ENCODE results near the gene SEMA4D. TPM values are rescaled to one million over a fixed set of nuclear protein-coding genes. Genes with fewer than 3 reads are reported as not detected.

The SEMA4D gene
- total RNA-seq, 4 donors from 2014 or later = 13.4 to 27.3 (median 24.8) TPM

DNA sequence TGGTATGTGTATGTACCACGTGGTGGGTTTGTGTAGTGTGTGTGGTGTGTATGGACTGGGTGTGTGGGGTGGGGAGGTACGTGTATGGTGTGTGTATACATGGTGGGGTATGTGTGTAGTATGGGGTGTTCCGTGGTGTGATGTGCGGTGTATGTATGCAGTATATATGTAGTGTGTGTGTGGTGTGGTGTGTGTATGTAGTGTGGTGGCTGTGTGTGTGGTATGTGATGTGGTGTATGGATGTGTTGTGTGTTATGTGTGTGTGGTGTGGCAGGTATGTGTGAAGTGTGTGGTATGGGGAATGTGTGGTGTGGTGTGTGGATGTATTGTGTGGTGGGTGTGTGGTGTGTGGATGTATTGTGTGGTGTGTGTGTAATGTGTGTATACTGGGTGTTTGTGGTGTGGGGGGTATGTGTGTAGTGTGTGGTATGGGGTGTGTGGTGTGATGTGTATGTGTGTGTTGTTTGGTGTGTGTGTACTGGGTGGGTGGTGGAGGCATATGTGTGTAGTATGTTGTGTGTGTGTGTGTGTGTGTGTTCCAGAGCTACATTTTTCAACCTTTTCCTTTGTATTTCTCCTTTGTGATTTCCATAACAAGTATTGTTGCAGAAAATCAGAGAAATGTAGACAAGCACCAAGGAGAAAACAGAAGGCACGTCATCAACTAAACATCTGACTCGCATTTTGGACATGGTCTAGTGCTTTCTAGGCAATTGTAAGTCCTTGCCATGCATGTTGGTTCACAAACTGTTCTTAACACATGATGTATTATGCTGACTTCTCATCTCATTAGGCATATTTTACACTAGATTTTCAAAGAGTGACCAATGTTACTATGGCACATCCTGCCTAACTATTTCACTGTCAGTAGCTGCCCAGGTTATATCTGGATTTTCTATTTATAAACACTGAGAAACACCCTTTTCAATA, 13.2 kb downstream of the SEMA4D start:
- WGBS, 2 donors = 82 to 86% methylated on average over 6 of the region's 6 CpGs
- peaks cover 0 to 29% (median 16%) of the 10 kb centered on the region in 4 donors for H3K4me1 ChIP-seq
- peak overlapping the region in 2 of 4 donors; percentile 40 to 50 for H3K27ac ChIP-seq
- TF ChIP-seq EP300 (IDR thresholded peaks at IDR 0.05) (no peak), POLR2A (IDR thresholded peaks at IDR 0.05) (no peak)
- TF ChIP-seq, protein P1, sequence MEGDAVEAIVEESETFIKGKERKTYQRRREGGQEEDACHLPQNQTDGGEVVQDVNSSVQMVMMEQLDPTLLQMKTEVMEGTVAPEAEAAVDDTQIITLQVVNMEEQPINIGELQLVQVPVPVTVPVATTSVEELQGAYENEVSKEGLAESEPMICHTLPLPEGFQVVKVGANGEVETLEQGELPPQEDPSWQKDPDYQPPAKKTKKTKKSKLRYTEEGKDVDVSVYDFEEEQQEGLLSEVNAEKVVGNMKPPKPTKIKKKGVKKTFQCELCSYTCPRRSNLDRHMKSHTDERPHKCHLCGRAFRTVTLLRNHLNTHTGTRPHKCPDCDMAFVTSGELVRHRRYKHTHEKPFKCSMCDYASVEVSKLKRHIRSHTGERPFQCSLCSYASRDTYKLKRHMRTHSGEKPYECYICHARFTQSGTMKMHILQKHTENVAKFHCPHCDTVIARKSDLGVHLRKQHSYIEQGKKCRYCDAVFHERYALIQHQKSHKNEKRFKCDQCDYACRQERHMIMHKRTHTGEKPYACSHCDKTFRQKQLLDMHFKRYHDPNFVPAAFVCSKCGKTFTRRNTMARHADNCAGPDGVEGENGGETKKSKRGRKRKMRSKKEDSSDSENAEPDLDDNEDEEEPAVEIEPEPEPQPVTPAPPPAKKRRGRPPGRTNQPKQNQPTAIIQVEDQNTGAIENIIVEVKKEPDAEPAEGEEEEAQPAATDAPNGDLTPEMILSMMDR (IDR thresholded peaks at IDR 0.05) = no peak
- DNase-seq (ENCODE audit: low spot score in 2 of 2) = no peak
- no peaks in the 10 kb centered on the region for H3K36me3 ChIP-seq
- H3K9me3 ChIP-seq = no peaks in the 10 kb centered on the region
- H3K4me3 ChIP-seq = peak overlapping the region in 1 of 4 donors; percentile 37
- no peaks in the 10 kb centered on the region for H3K27me3 ChIP-seq

DNA sequence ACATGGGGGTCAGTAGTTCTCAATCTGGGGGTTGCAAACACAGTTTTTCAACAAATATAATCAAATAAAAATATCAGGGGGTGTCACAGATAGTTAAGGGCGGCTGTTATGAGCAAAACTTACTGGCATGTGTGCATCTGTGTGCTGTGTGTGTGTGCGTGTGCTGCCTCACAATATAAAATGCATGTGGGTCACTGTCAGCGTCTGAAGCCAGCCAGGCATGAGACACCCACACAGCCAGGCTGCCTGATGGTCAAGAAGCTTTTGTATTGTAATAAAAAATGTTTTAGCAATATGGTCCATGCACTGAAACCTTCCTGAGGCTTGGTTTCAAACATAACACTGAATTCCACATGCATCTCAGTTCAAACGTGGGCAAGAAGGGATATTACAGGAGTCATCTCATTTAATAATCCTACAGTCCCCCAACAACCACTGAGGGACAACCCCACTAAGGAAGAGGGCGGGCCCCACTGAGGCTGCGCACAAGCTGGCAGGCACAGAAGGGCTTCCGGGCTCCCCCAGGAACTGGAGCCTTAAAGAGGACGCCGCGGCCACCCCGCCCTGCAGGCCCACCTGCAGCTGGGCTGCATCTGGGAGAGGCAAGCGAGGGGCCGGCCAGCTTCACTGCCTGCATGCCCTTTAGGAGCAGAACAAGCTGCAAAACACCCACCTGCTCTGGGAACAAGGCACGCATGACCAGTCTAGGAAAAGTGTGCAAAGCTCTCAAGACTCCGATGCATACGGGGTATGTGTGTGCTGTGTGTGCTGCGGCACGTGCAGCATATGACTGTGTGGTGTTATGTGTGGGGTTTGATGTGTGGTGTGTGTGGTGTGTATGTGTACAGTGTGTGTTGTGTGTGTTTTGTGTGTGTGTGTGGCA, 14.1 kb downstream of the SEMA4D start:
- peaks cover 0 to 4% (median 0%) of the 10 kb centered on the region in 4 donors for H3K9me3 ChIP-seq
- H3K4me1 ChIP-seq = peaks cover 0 to 29% (median 16%) of the 10 kb centered on the region in 4 donors
- no peaks in the 10 kb centered on the region for H3K27me3 ChIP-seq
- DNase-seq (ENCODE audit: low spot score in 2 of 2) = no peak
- WGBS, 2 donors = 41 to 45% methylated on average over 12 to 18 of the region's 18 CpGs
- TF ChIP-seq POLR2A (IDR thresholded peaks at IDR 0.05) = no peak
- TF ChIP-seq EP300 (IDR thresholded peaks at IDR 0.05) = no peak
- TF ChIP-seq, protein P1 (IDR thresholded peaks at IDR 0.05) = no peak
- H3K36me3 ChIP-seq = peaks cover 0 to 7% (median 0%) of the 10 kb centered on the region in 3 donors
- peak overlapping the region in 3 of 4 donors; percentile 40 to 56 (median 50) for H3K27ac ChIP-seq
- H3K4me3 ChIP-seq = peak overlapping the region in 1 of 4 donors; percentile 37

- no peak for TF ChIP-seq POLR2A (IDR thresholded peaks at IDR 0.05)
- TF ChIP-seq, protein P1 (IDR thresholded peaks at IDR 0.05) = no peak
- no peak for TF ChIP-seq EP300 (IDR thresholded peaks at IDR 0.05)
- Histone ChIP-seq H3K36me3 (peaks cover 0 to 11% (median 0%) of the 10 kb centered on the region in 3 donors), H3K9me3 (peaks cover 0 to 4% (median 0%) of the 10 kb centered on the region in 4 donors), H3K4me3 (no peak overlapping the region), H3K27ac (peak overlapping the region in 3 of 4 donors; percentile 16 to 50 (median 50)), H3K27me3 (no peaks in the 10 kb centered on the region), H3K4me1 (peaks cover 0 to 33% (median 22%) of the 10 kb centered on the region in 4 donors)
- no peak for DNase-seq (ENCODE audit: low spot score in 2 of 2)
- 88 to 89% methylated on average over 9 of the region's 9 CpGs for WGBS, 2 donors
Measured at GRCh38 chr9:89482901-89483361, 15.0 kb downstream of the SEMA4D start.

DNA sequence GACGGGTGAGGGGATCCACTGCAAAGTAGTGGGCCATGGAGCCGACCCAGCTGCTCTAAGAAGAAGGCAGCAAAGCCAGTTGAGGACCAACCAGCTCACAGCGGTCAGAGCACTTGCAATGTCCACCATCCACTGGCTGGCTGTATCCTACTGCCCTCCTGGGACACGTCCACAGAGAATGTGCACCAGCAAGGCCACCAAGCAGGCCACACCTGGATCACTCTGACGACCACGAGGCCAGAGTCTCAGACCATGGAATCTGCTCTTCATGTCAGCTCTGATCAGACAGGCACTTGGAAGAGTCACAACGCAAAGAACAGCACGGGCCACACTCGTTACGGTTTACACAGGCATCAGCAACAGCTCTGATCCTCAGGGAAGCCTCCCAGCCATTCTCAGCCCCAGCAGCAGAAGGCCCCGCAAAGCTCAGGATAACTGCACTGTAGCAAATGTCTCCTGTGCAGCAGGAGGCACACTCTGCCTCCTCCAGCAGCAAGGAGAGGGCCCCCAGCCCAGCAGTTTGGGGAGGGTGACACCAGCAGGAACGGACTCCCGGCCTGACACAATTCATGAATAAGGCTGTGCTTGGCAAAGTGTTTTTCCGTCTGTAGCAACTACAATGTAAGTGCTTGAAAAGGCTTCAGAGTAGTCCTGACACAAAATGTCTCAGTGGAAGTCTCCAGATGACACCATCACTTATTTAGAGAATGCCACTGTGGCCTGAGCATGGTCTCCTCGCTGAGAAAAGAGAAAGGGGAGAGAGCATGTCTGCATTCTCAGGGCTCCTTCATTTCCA, 15.7 kb downstream of the SEMA4D start:
- Histone ChIP-seq H3K36me3 (peaks cover 0 to 11% (median 0%) of the 10 kb centered on the region in 3 donors), H3K9me3 (peaks cover 0 to 4% (median 0%) of the 10 kb centered on the region in 4 donors), H3K4me1 (peaks cover 0 to 37% (median 29%) of the 10 kb centered on the region in 4 donors), H3K4me3 (no peak overlapping the region), H3K27ac (peak overlapping the region in 2 of 4 donors; percentile 25 to 27), H3K27me3 (no peaks in the 10 kb centered on the region)
- no peak for TF ChIP-seq POLR2A (IDR thresholded peaks at IDR 0.05)
- TF ChIP-seq EP300 (IDR thresholded peaks at IDR 0.05) = no peak
- TF ChIP-seq, protein P1 (IDR thresholded peaks at IDR 0.05) = no peak
- no peak for DNase-seq (ENCODE audit: low spot score in 2 of 2)
- 59 to 65% methylated on average over 13 to 15 of the region's 15 CpGs for WGBS, 2 donors
